CD4-positive, alpha-beta T cell treated with Interleukin-10 for 1 hour (primary cell): ENCODE measurements around the gene LRP10.

ENCODE experiments used
- DNase-seq: peaks from one replicate; pipeline ENCODE4 v3.0.0-alpha.2; 2020

The LRP10 gene

DNA sequence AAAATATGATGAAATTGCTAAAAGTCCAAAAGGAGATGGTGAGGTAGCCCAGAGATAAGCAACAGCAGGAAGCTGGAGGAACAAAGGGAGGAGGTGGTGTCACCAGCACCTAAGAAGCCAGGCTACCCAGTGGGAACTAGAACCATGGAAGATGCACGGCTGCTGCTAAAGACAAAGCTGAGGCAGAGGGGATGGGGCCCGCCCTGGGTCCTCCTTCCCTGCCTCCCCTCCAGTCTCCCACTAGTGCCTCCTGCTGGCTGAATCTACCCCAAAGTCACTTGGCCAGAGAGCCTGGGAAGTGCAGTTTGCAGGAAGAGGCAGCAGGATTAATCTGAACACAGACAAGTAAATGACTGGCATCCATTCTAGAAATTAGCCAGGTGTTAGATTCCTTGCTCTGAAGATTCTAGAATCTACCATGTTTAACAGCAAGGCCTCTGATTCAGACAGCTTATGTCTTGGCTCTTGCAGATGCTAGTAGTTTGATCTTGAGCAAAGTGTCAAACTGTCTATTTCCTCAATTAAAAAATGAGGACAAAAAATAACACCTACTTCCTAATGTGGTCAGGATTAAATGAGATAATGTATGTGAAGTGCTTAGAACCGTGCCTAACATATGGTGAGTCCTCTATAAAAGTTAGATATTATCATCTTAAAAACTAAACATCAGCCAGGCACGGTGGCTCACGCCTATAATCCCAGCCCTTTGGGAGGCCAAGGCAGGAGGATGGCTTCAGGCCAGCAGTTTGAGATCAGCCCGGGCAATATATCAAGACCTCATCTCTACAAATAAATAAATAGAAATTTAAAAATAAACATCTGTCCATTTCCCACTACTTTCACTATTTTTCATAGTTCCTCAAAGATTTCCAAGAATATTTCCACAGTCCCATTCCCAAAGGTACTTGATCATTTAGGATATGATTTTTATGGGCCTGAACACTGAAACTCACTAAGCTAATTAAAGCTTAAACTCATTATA lies 5.8 kb upstream of the LRP10 start:
- peak; percentile 22 for DNase-seq

DNA sequence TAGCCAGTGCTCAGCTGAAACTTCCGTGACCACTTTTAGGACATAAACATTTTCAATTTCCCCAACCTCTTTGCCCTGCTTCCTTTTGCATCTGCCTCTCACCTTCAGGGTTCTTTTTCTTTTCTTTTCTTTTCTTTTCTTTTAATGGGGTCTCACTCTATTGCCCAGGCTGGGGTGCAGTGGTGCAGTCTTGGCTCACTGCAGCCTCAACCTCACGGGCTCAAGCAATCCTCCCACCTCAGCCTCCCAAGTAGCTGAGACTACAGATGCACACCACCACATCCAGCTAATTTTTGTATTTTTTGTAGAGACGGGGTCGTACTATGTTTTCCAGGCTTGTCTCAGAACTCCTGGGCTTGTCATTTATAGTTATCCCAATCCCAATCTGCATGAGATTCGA lies 4.7 kb upstream of the LRP10 start:
- DNase-seq = no peak

DNA sequence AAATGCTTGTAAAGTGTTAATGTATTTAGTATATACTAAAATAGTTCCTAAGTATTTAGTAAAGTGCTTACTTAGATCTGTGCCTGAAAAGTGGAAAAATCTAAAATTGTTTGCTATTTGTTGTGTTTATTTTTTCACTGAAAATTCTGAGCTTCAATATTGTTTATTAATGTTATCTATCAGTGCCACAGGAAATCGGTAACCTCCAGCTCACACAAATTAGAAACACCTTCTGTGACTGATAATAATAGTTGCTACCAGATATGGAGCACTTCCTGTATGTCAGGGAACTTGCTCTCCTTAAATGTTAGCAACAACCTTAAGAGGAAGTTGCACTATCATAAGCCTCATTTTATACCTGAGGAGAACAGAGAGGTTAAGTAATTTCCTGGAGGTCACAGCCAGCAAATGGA lies 723 bp upstream of the LRP10 start:
- DNase-seq = no peak

DNA sequence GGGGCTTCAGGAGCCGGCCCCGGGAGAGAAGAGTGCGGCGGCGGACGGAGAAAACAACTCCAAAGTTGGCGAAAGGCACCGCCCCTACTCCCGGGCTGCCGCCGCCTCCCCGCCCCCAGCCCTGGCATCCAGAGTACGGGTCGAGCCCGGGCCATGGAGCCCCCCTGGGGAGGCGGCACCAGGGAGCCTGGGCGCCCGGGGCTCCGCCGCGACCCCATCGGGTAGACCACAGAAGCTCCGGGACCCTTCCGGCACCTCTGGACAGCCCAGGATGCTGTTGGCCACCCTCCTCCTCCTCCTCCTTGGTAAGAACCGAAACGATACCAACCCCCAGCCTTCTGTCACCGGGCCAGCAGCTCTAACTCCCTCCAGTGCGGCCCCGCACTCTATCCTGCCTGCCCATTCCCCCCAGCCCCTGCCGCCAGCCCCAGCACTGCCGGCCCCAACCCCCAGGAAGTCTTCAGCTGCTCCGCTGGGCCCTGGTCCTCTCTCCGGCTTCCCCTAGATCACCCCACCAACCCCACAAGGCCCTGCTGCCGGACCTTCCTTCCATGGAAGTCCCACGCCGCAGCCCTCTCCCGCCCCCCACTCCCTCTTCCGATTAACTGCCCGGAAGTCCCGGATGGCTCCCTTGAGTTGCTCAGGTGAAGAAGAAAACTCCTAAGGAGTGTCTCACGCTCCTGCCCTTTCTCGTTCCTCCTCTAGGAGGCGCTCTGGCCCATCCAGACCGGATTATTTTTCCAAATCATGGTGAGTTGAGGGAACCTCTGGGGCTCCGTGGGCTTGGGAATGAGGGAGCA lies 693 bp downstream of the LRP10 start:
- DNase-seq = peak; percentile 80

DNA sequence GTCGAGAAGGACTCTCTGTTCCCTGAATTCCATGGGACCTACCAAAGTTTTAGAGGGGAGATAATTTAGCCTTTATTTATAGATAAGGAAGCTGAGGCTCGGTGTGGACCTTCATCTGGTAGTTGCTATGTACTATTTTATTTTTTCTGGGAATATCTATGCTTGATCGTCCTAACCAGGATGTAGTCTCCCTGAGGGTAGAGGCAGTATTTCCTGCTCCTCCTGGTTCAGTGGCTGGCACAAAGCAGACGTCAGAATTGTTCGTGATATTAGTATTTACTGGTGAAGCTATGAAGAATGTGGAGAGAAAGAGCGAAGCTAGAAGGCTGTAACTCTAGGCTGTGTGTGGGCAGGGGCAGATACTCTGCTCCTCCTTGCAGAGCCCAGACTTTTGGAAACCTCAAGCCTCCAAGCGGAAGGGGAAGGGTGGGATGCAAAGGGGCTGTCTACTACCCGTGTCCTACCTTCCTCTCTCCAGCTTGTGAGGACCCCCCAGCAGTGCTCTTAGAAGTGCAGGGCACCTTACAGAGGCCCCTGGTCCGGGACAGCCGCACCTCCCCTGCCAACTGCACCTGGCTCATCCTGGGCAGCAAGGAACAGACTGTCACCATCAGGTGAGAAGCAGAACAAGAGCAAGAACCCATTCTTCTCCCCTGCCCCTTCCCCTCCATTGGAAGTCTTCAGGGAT lies 1.4 kb downstream of the LRP10 start:
- no peak for DNase-seq

DNA sequence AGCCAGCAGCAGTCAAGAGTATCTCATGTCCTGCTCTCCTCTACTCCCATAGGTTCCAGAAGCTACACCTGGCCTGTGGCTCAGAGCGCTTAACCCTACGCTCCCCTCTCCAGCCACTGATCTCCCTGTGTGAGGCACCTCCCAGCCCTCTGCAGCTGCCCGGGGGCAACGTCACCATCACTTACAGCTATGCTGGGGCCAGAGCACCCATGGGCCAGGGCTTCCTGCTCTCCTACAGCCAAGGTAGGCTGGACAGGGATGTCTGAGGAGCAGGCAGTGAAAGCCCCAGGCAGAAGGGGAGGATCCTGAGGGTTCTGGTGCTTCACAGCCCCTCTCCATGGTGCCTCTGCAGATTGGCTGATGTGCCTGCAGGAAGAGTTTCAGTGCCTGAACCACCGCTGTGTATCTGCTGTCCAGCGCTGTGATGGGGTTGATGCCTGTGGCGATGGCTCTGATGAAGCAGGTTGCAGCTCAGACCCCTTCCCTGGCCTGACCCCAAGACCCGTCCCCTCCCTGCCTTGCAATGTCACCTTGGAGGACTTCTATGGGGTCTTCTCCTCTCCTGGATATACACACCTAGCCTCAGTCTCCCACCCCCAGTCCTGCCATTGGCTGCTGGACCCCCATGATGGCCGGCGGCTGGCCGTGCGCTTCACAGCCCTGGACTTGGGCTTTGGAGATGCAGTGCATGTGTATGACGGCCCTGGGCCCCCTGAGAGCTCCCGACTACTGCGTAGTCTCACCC lies 3.6 kb downstream of the LRP10 start:
- DNase-seq = no peak

DNA sequence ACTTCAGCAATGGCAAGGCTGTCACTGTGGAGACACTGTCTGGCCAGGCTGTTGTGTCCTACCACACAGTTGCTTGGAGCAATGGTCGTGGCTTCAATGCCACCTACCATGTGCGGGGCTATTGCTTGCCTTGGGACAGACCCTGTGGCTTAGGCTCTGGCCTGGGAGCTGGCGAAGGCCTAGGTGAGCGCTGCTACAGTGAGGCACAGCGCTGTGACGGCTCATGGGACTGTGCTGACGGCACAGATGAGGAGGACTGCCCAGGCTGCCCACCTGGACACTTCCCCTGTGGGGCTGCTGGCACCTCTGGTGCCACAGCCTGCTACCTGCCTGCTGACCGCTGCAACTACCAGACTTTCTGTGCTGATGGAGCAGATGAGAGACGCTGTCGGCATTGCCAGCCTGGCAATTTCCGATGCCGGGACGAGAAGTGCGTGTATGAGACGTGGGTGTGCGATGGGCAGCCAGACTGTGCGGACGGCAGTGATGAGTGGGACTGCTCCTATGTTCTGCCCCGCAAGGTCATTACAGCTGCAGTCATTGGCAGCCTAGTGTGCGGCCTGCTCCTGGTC lies 4.3 kb downstream of the LRP10 start:
- DNase-seq = no peak

DNA sequence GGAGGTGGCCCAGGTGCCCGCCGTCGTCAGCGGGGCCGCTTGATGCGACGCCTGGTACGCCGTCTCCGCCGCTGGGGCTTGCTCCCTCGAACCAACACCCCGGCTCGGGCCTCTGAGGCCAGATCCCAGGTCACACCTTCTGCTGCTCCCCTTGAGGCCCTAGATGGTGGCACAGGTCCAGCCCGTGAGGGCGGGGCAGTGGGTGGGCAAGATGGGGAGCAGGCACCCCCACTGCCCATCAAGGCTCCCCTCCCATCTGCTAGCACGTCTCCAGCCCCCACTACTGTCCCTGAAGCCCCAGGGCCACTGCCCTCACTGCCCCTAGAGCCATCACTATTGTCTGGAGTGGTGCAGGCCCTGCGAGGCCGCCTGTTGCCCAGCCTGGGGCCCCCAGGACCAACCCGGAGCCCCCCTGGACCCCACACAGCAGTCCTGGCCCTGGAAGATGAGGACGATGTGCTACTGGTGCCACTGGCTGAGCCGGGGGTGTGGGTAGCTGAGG lies 5.5 kb downstream of the LRP10 start:
- DNase-seq = no peak

DNA sequence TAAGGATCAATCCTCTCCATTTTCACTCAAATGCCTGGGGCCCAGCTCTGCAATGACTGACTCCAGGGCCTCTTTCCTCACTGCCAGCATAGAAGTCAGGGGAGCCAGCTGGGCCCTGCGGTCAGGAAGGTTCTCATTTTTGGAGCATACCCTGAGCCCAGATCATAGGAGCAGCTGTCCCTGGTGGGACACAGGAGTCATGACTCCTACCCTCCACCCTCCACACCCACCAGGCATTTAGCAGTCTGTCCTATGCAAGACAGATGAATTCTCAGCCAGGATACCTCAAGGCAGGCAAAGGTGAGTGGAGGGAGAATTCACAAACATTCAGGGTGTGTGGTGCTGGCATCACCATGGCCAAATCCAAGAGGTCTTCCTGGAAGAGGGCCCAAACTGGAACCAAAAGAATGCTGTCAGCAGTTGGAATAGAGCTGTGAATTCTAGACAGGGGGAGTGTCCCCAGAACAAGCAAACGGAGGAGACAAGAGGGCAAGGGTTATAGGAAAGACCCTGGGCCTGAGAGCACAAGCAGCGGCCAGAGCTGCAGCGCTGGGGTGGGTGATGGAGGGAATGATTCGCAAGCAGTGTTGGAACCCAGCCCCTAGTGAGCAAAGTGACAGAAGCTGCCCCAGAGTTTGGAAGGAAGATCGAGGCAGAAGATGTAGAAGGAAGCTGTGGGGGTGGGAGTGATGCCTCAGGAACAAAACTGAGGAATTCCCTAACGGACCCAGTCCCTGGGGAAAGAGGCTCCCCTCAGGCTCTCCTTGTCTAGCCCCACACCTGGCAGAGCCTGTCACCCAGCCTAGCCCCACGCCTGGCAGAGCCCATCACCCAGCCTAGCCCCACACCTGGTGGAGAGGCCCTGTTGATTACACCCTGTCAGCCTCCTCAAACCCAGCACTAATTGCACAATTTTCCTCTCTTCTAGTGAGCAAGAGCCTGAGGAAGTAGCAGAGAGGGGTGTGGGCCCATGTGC lies 7.0 kb downstream of the LRP10 start:
- DNase-seq = no peak

DNA sequence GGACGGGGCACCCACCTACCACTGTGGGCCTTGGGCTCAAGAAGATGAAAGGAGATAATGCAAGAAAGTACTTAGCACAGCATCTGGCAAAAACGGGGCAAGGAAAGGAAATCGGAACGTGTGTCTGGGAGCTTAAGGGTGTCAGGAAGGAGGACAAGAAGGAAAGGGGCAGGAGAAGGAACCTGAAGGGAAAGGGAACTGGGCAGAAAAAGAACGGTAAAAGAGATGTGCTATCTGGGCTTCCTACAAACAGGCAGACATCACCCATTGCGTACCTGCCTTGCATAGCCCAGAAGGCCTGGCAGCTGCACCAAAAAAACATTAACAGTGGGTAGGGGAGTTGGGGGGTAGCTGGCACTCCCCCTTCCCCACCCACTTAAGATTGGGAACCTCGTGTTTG lies 10.5 kb downstream of the LRP10 start:
- DNase-seq = no peak

DNA sequence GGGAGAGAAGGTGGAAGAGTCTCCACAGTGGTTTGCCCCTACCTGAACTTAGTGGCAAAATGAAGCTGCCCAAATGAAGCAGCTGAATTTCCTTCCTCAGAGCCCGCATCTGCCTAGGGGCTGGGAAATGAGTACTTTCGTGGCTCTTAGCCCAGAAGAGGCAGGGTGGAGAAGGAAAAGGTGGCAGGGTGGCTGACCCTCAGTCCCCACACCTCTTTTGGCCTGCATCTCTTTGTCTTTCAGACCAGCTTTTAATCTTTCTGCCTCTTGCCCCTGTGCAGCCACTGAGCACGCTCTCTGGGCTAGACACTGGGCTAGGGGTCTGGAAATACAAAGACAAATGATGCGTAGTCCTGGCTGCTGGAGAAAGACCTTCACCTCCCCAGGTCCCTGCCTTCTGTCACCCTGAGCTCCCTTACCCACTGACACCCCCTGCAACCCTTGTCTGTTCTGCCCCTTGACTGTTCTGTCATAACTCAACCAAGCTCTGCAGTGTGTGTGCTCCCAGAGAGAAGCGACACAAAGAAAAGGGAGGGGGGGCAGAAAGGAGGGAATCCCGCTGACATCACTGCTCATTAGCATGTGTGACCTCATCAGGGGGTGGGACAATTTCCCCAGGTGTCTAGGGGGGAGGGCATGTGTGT lies 11.1 kb downstream of the LRP10 start:
- DNase-seq = peak; percentile 61

DNA sequence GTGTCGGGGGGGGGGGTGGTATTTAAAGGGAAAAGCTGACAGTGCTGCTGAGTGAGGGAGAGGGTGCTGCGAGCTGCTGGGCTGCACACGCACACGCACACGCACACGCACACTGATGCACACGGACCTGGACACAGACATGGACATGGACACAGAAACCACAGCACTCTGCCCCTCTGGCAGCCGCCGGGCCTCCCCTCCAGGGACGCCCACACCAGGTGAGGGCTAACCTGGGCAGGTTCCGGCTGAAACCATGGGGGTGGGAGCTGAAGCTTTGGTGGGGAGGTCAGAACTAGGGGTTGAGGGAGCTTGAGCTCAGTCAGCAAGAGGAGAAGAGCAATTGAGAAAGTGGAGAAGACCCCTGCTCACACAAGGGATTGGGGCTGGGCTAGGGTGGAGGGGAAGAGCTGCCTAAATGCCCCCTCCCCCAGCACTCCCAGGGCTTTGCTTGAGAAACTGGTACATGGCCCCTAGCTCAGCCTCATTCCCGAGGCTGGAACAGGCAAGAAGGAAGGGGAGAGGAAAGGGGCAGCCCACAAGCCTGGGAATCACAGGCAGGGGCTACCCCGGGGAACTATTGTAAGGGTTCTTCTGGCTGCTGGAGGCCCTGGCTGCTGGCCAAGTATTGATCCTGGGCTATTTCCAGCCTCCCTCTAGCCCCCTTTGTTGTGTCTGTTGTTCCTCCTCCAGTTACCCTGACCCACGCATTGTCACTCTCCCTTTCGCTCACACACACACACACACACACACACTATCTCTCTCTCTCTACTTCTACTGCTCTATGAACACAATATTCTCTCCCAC lies 11.8 kb downstream of the LRP10 start, which contains the start of gene REM2:
REM2 (plus strand) TSS at position 50 of the 804 bp plus-strand sequence; CDS start at position 116, 66 bp downstream.
- no peak for DNase-seq

DNA sequence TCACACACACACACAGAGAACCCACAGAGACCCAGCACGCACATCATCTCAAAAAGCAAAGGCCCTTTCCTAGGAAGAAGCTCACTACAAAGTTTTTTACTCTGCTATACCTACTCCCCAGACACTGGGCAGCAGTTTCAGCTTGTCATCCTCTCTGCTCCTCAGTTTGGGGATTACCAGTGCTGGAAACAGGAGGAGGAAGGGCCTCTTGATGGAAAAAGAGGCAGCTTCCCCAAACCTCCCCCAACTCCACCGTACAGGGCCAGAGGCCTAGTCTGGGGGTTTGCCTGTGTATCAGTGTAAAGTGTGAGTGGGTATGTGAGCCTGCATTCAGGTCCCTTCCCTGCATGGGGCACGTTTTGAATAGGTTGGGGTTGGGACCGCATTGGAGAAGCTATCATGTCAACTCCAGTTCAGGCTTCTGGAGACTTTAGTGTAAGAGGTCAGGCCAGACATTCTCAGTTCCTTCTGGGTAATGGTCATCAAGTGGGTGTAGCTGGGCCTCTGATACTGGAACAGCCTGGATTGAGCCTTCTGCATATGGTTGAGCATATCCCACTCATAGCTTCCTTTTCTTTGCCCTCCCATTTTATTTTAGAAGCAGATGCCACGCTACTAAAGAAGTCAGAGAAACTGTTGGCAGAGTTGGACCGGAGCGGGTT lies 12.7 kb downstream of the LRP10 start:
- DNase-seq = no peak

DNA sequence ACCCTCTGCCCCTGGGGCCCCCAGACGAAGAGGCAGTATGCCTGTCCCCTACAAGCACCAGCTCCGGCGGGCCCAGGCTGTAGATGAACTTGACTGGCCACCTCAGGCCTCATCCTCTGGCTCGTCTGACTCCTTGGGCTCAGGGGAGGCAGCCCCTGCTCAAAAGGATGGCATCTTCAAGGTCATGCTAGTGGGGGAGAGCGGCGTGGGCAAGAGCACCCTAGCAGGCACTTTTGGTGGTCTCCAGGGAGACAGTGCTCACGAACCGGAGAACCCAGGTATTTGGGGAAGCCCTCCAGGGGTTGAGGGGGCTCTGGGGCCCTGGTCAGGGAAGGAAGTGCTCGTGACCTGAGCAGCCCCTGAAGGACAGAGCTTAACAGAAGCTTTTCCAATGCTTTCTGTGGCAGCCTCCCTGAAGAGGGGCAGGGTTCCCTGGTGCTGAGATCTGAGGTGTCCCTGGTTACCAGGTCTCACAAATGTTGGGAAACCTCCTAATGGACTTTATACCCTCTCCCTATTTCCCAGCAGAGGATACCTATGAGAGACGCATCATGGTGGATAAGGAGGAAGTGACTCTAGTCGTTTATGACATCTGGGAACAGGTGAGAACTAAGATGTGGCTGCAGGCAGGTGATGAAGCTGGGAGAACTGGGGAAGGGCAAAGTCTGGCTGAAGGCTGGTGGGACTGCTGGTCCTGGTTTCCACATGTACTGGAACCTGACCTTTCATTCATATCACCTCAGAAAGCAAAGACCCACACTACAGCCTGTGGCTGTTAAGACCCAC lies 13.4 kb downstream of the LRP10 start:
- DNase-seq = no peak

DNA sequence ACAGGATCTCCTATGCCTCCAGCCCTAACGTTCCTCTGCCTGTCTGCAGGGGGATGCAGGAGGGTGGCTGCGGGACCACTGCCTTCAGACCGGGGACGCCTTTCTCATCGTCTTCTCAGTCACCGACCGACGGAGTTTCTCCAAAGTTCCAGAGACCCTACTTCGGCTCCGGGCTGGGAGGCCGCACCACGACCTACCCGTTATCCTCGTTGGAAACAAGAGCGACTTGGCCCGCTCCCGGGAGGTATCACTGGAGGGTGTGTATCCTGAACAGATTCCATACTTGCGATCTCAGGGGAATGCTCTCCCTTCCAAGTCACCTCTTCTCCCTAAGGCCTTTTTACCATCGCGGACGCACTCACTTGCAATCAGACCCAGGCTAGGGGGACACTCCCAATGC lies 14.4 kb downstream of the LRP10 start:
- DNase-seq = no peak

DNA sequence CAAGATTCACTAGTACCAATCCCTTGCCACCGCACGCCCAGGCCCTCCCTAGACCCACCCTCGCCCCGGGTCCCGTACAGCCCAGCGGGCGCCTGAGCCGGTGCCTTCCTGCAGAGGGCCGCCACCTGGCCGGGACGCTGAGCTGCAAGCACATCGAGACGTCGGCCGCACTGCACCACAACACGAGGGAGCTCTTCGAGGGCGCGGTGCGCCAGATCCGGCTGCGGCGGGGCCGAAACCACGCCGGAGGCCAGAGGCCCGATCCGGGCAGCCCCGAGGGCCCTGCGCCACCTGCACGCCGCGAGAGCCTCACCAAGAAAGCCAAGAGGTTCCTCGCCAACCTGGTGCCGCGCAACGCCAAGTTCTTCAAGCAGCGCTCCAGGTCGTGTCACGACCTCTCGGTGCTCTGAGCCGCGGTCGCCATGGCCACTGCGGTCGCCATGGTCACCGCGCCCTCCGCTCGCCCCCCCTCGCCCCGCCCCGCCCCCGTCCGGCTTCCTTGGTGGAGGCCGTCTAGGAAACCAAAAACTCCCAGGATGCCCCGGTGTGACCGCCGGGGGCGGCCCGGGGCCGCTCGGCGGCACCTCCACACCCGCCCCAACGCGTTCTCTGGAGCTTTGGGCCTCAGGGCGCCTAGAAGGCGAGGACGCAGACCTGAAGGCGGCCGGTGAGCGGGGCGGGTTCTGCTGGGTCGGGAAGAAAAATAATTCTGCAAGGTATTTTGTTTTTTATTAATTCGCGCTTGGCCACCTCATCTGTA lies 15.1 kb downstream of the LRP10 start:
- DNase-seq = peak; percentile 87
